WERI-Rb-1 (cell line): ENCODE data around the gene RIPOR2.

Source experiments
- DNase-seq: peaks from one replicate; pipeline ENCODE4 v3.0.0-alpha.2; 2020
- H3K27ac ChIP-seq: fragments of 250-450 bp; sonication (Bioruptor Pico); 2 replicates; pipeline ENCODE4 v1.5.1; 2020; ENCODE audit warnings: mild to moderate bottlenecking, moderate library complexity
- H3K27me3 ChIP-seq: fragments of 250-450 bp; sonication (Bioruptor Pico); 2 replicates; pipeline ENCODE4 v1.5.1; 2021; ENCODE audit warnings: mild to moderate bottlenecking, low read depth, moderate library complexity; ENCODE audit not compliant: insufficient read depth, severe bottlenecking
- H3K36me3 ChIP-seq: fragments of 250-450 bp; sonication (Bioruptor Pico); 2 replicates; pipeline ENCODE4 v1.5.1; 2020; ENCODE audit warnings: mild to moderate bottlenecking, moderate library complexity
- H3K4me3 ChIP-seq: 2 replicates; pipeline ENCODE4 v1.5.1; 2011; ENCODE audit warnings: low read depth, mild to moderate bottlenecking, control low read depth, low read length
- H3K9me3 ChIP-seq: fragments of 250-450 bp; sonication (Bioruptor Pico); 2 replicates; pipeline ENCODE4 v1.5.1; 2021; ENCODE audit warnings: mild to moderate bottlenecking, moderate library complexity; ENCODE audit not compliant: severe bottlenecking
- CTCF ChIP-seq: IDR thresholded peaks from 2 replicates; pipeline ENCODE4 v1.5.1; 2011; ENCODE audit warnings: low read depth, mild to moderate bottlenecking, control low read depth, inconsistent platforms, low read length

Gene RIPOR2

GRCh38 chr6:24909241-24910216 is 26.2 kb downstream of the RIPOR2 start:
- Histone ChIP-seq H3K27ac (no peak overlapping the region), H3K27me3 (peaks cover 6% of the 10 kb centered on the region), H3K4me3 (no peak overlapping the region), H3K9me3 (no peaks in the 10 kb centered on the region), H3K36me3 (no peaks in the 10 kb centered on the region)
- no peak for TF ChIP-seq CTCF
- no peak for DNase-seq

- no peak for TF ChIP-seq CTCF
- DNase-seq, result no peak
- H3K4me3 ChIP-seq, result no peak overlapping the region
- H3K36me3 ChIP-seq, result no peaks in the 10 kb centered on the region
- peaks cover 6% of the 10 kb centered on the region for H3K27me3 ChIP-seq
- no peaks in the 10 kb centered on the region for H3K9me3 ChIP-seq
- H3K27ac ChIP-seq, result no peak overlapping the region
These were observed 27.1 kb downstream of the RIPOR2 start for GRCh38 chr6:24908650-24909035.

- Histone ChIP-seq H3K27me3 (peaks cover 6% of the 10 kb centered on the region), H3K4me3 (no peak overlapping the region), H3K27ac (no peak overlapping the region), H3K36me3 (no peaks in the 10 kb centered on the region), H3K9me3 (no peaks in the 10 kb centered on the region)
- no peak for TF ChIP-seq CTCF
- DNase-seq, result no peak
These were observed 27.7 kb downstream of the RIPOR2 start for GRCh38 chr6:24907919-24908649.

- Histone ChIP-seq H3K9me3 (no peaks in the 10 kb centered on the region), H3K36me3 (no peaks in the 10 kb centered on the region), H3K4me3 (no peak overlapping the region), H3K27ac (no peak overlapping the region), H3K27me3 (peaks cover 4% of the 10 kb centered on the region)
- DNase-seq, result no peak
- TF ChIP-seq CTCF, result no peak
These were observed 29.4 kb downstream of the RIPOR2 start for GRCh38 chr6:24906314-24906713.

- DNase-seq, result no peak
- no peaks in the 10 kb centered on the region for H3K9me3 ChIP-seq
- TF ChIP-seq CTCF, result no peak
- peaks cover 1% of the 10 kb centered on the region for H3K27me3 ChIP-seq
- H3K36me3 ChIP-seq, result no peaks in the 10 kb centered on the region
- no peak overlapping the region for H3K27ac ChIP-seq
- H3K4me3 ChIP-seq, result no peak overlapping the region
These were observed 30.3 kb downstream of the RIPOR2 start for GRCh38 chr6:24905483-24905882.
